ENCODE data around the gene LRBA.
"Not testable (repeated sequence)": the region's sequence is repeated elsewhere in the genome, so short reads cannot be mapped to it uniquely, and the experiment has no call there.

Gene LRBA

DNA sequence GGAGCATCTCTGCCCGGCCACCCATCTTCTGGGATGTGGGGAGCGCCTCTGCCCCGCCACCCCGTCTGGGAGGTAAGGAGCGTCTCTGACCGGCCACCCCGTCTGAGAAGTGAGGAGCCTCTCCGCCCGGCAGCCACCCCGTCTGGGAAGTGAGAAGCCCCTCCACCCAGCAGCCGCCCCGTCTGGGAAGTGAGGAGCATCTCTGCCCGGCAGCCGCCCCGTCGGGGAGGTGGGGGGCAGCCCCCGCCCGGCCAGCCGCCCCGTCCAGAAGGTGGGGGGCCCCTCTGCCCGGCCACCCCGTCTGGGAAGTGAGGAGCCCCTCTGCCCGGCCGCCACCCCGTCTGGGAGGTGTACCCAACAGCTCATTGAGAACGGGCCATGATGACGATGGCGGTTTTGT, 61.2 kb downstream of the LRBA start:
- not testable (repeated sequence) for ATAC-seq (ENCODE audit: low read depth)
- H3K4me1 Mint-ChIP-seq, result peaks cover 20% of the 10 kb centered on the region

DNA sequence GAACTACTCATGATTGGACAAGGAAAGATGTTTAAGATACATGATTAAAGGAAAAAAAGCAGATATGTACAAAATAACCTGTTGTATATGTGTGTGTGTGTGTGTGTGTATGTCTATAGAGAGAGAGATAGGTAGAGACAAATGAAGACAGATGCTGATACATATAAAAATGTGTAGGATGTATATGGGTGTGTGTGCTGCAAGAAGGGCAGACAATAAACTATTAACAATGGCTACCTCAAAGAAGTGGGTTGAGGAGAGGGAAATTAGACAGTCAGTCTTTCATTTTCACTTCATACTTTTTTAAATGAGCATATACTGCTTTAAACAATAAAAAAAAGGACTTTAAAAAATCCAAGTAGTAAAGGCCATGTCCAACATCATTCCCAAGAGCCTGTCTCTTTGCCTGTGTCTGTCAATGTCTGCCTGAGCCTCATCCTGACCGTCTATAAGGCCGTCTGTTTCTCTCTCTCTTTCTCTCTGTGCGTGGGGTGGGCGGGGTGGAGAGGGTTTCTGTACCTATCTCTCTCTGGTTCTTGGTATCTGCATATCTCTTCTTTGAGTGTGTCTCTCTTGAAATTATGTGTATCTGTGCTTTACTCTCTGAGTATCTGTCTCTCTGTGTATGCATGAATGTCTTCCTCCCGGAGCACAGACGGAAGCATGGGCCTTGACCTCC, 62.8 kb downstream of the LRBA start:
- DNase-seq (ENCODE audit: low spot score in 2 of 2), result no peak
- Mint-ChIP-seq H3K27ac (no peak overlapping the region), H3K9me3 (peaks cover 11% of the 10 kb centered on the region), H3K36me3 (peaks cover 32% of the 10 kb centered on the region), H3K4me3 (no peak overlapping the region), H3K4me1 (peaks cover 29% of the 10 kb centered on the region), H3K27me3 (no peaks in the 10 kb centered on the region)
- no peak for ATAC-seq (ENCODE audit: low read depth)

More for the DNA sequence above, 61.2 kb downstream of the LRBA start:
- not testable (repeated sequence) for H3K27ac Mint-ChIP-seq; H3K4me3 Mint-ChIP-seq; H3K27me3 Mint-ChIP-seq; DNase-seq (ENCODE audit: low spot score in 2 of 2)
- H3K36me3 Mint-ChIP-seq, result peaks cover 38% of the 10 kb centered on the region
- H3K9me3 Mint-ChIP-seq, result peaks cover 18% of the 10 kb centered on the region

DNA sequence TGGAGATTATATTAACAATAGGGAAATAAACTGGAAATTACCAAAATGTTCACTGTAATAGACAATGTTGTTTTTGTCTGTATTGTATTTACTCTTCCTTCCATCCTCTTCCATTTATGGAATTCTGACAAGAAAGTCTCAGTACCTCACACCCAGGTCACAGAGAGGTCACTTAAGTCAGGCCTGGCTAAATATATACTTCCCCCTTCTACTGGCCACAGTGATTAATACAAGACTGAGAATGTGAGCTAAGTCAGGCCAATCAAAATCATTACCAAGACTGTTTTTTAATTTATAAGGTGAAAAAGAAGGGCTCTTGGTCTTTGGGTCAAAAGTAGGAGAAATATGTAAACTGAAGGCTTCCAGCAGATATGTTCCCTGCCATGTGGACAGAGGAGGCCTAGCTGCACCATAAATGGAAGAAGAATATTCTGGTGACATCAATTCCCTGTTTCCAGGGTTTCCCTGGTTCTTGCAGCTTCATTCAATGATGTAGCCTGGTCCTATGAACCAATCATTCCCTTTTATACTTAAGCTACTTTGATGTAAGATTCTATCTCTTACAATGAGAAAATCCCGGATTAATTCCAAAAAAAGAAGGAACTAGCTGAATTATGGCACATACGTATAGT, 64.3 kb downstream of the LRBA start:
- peaks cover 17% of the 10 kb centered on the region for H3K36me3 Mint-ChIP-seq
- peaks cover 6% of the 10 kb centered on the region for H3K9me3 Mint-ChIP-seq
- no peak overlapping the region for H3K4me3 Mint-ChIP-seq
- DNase-seq (ENCODE audit: low spot score in 2 of 2), result no peak
- H3K27me3 Mint-ChIP-seq, result no peaks in the 10 kb centered on the region
- ATAC-seq (ENCODE audit: low read depth), result no peak
- peaks cover 35% of the 10 kb centered on the region for H3K4me1 Mint-ChIP-seq
- H3K27ac Mint-ChIP-seq, result peak overlapping the region; percentile 62

DNA sequence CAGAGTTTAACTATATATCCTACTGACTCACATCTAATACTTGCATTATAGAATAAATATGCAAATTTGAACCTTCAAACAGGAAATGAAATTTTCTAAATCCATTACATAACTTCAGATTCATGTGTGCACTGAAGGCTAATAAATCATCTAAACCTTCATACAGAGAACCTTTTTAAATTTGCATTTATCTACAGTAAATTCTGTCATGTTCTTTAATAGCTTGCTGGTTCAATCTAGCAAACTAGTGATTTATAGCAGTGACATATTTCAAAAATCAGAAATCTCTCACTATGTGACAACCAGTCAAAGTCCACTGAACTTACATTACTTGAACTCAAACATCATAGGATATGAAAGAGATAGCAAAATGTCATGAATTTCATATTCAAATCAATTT, 65.1 kb downstream of the LRBA start:
- Mint-ChIP-seq H3K4me1 (peaks cover 34% of the 10 kb centered on the region), H3K9me3 (peaks cover 5% of the 10 kb centered on the region), H3K27ac (no peak overlapping the region)

DNA sequence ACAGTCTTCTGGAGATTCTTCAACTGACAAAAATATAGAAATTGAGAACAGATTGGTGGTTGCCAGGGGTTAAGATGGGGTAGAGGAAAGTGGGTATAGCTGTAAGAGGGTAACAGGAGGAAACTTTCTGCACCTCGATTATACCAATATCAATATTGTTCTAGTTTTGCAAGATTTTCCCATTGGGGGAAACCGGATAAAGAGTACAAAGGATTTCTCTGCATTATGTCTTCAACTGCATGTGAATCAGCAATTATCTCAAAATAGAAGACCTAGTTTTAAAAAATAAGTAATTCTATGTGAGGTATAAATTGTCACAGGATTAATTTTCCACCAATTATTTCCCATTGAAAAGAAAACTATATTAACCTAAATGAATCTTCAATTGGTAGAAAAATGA, 65.7 kb downstream of the LRBA start:
- peaks cover 2% of the 10 kb centered on the region for H3K9me3 Mint-ChIP-seq
- peaks cover 11% of the 10 kb centered on the region for H3K36me3 Mint-ChIP-seq
- no peaks in the 10 kb centered on the region for H3K27me3 Mint-ChIP-seq
- ATAC-seq (ENCODE audit: low read depth), result no peak
- peaks cover 37% of the 10 kb centered on the region for H3K4me1 Mint-ChIP-seq
- H3K4me3 Mint-ChIP-seq, result no peak overlapping the region
- H3K27ac Mint-ChIP-seq, result no peak overlapping the region
- DNase-seq (ENCODE audit: low spot score in 2 of 2), result no peak

More for the DNA sequence above, 65.1 kb downstream of the LRBA start:
- no peak overlapping the region for H3K4me3 Mint-ChIP-seq
- H3K36me3 Mint-ChIP-seq, result peaks cover 14% of the 10 kb centered on the region
- no peaks in the 10 kb centered on the region for H3K27me3 Mint-ChIP-seq
- no peak for DNase-seq (ENCODE audit: low spot score in 2 of 2)
- no peak for ATAC-seq (ENCODE audit: low read depth)

DNA sequence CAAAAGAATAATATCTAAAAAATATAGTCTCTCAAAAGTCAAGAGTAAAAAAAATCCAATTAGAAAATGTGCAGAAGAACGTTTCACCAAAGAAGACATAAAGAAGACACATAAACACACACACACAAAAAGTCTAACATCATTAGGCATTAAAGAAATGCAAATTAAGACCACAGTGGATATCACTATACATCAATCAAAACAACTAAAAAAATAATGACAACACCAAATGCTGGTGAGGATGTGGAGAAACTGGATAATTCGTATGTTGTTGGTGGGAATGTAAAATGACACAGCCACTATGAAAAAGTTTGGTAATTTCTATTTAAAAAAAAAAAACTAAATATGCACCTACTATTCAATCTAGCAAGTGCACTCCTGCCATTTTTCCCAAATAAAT, 66.4 kb downstream of the LRBA start:
- Mint-ChIP-seq H3K36me3 (peaks cover 11% of the 10 kb centered on the region), H3K27me3 (no peaks in the 10 kb centered on the region), H3K9me3 (peaks cover 2% of the 10 kb centered on the region), H3K27ac (no peak overlapping the region), H3K4me3 (no peak overlapping the region), H3K4me1 (peaks cover 40% of the 10 kb centered on the region)
- DNase-seq (ENCODE audit: low spot score in 2 of 2) (no peak), ATAC-seq (ENCODE audit: low read depth) (no peak)

DNA sequence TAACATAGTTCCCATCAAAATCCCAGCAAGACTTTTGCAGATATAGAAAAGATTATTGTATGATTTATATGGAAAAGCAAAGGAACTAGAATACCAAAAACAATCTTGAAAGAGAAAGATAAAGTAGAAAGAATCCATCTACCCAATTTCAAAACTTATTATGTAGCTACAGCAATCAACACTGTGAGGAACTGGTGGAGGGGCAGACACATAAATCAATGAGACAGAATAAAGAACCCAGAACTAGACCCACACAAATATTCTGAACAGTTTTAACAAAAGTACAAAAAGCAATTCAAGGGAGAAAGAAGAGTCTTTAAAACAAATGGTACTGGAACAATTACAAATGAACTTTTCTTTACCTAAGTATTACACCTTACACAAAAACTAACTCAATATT, 67.0 kb downstream of the LRBA start:
- Mint-ChIP-seq H3K27me3 (no peaks in the 10 kb centered on the region), H3K27ac (no peak overlapping the region), H3K9me3 (peaks cover 2% of the 10 kb centered on the region), H3K4me3 (no peak overlapping the region), H3K4me1 (peaks cover 41% of the 10 kb centered on the region), H3K36me3 (peaks cover 11% of the 10 kb centered on the region)
- ATAC-seq (ENCODE audit: low read depth) (no peak), DNase-seq (ENCODE audit: low spot score in 2 of 2) (no peak)

DNA sequence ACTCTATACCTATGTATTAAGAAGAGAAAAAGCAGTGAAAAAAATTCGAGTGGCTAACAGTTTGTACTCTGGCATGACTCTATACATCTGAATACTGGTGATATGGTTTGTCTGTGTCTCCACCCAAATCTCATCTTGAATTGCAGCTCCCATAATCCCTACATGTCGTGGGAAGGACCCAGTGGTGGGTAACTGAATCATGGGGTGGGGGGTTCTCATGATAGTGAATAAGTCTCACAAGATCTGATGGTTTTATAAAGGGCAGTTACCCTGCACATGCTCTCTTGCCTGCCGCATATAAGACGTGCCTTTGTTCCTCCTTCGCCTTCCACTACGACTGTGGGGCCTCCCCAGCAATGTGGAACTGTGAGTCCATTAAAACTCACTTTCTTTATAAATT, 70.4 kb downstream of the LRBA start:
- DNase-seq (ENCODE audit: low spot score in 2 of 2), result no peak
- Mint-ChIP-seq H3K4me3 (no peak overlapping the region), H3K27ac (no peak overlapping the region), H3K27me3 (no peaks in the 10 kb centered on the region), H3K9me3 (no peaks in the 10 kb centered on the region), H3K36me3 (peaks cover 5% of the 10 kb centered on the region), H3K4me1 (peaks cover 29% of the 10 kb centered on the region)
- no peak for ATAC-seq (ENCODE audit: low read depth)

DNA sequence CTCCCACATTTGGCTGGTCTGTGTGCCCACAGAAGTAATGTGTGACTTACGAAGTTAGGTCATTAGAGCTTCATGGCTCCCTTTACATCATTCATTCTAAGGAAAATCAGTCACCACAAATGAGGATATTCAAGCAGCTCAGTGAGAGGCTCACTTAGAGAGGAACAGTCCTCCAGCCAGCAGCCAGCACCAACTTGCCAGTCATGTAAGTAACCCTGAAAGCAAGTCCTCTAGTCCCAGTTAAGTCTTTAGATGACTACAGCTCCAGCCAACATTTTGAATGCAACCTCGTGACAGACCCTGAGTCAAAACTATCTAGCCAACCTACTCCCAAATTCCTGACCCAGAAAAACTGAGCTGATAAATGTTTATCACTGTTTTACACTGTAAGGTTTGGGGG, 71.3 kb downstream of the LRBA start:
- no peak overlapping the region for H3K4me3 Mint-ChIP-seq
- no peaks in the 10 kb centered on the region for H3K27me3 Mint-ChIP-seq
- ATAC-seq (ENCODE audit: low read depth) (no peak), DNase-seq (ENCODE audit: low spot score in 2 of 2) (no peak)
- H3K4me1 Mint-ChIP-seq, result peaks cover 34% of the 10 kb centered on the region
- H3K36me3 Mint-ChIP-seq, result peaks cover 2% of the 10 kb centered on the region
- H3K27ac Mint-ChIP-seq, result no peak overlapping the region
- H3K9me3 Mint-ChIP-seq, result no peaks in the 10 kb centered on the region

DNA sequence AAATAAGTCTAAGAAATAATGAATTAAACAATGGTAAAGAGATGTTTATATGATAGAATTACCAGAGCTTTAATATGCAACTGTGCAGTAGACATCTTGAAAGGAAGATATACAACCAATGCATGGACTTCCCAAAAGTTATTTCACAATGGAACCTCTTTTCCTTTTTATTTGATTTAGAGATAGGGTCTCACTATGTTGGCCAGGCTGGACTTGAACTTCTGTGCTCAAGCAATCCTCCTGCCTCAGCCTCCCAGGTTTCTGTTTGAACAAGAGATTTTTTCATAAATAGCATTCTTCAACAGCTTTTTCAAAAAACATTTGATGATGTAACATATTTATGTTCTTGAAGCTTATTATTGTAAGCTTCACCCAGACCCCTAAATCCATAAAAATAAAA, 72.0 kb downstream of the LRBA start:
- H3K4me3 Mint-ChIP-seq, result no peak overlapping the region
- H3K36me3 Mint-ChIP-seq, result peaks cover 1% of the 10 kb centered on the region
- H3K27me3 Mint-ChIP-seq, result no peaks in the 10 kb centered on the region
- ATAC-seq (ENCODE audit: low read depth) (no peak), DNase-seq (ENCODE audit: low spot score in 2 of 2) (no peak)
- no peaks in the 10 kb centered on the region for H3K9me3 Mint-ChIP-seq
- H3K4me1 Mint-ChIP-seq, result peaks cover 37% of the 10 kb centered on the region
- H3K27ac Mint-ChIP-seq, result no peak overlapping the region

DNA sequence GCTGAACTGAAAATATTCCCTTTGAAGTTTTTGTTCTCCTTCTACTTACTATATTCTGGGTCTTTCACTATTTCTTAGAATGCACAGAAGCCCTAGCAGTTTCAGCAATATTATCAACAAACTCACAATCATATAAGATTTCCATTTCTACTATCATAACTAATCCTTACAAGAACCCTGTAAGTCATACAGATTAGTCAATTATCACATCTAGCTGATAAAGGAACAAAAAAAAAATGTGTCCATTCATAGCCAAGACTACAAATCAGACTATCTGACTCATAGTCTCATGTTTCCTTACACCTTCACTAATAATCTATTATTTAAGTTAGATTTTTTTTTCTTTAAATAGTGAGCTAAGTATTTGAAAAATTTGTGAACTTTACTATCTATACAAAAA, 72.5 kb downstream of the LRBA start:
- H3K4me1 Mint-ChIP-seq, result peaks cover 32% of the 10 kb centered on the region
- no peak for ATAC-seq (ENCODE audit: low read depth)

DNA sequence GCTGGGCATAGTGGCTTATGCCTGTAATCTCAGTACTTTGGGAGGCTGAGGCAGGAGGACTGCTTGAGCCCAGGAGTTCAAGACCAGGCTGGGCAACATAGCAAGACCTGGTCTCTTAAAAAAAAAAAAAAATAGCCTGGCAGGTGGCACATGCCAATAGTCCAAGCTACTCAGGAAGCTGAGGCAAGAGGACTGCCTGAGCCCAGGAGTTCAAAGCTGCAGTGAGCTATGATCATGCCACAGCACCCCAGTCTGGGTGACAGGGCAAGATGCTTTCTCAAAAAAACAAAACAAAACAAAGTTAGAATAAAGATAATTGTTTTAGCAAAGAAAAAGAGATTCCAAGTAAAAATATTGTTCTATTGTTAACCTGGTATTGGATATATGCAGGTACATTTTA, 75.0 kb downstream of the LRBA start:
- H3K27ac Mint-ChIP-seq, result no peak overlapping the region
- DNase-seq (ENCODE audit: low spot score in 2 of 2) (no peak), ATAC-seq (ENCODE audit: low read depth) (no peak)
- H3K27me3 Mint-ChIP-seq, result no peaks in the 10 kb centered on the region
- no peaks in the 10 kb centered on the region for H3K36me3 Mint-ChIP-seq
- no peaks in the 10 kb centered on the region for H3K9me3 Mint-ChIP-seq
- H3K4me1 Mint-ChIP-seq, result peaks cover 27% of the 10 kb centered on the region
- H3K4me3 Mint-ChIP-seq, result no peak overlapping the region

More for the DNA sequence above, 72.5 kb downstream of the LRBA start:
- Mint-ChIP-seq H3K36me3 (no peaks in the 10 kb centered on the region), H3K27ac (no peak overlapping the region), H3K4me3 (no peak overlapping the region), H3K27me3 (no peaks in the 10 kb centered on the region), H3K9me3 (no peaks in the 10 kb centered on the region)
- DNase-seq (ENCODE audit: low spot score in 2 of 2), result no peak

DNA sequence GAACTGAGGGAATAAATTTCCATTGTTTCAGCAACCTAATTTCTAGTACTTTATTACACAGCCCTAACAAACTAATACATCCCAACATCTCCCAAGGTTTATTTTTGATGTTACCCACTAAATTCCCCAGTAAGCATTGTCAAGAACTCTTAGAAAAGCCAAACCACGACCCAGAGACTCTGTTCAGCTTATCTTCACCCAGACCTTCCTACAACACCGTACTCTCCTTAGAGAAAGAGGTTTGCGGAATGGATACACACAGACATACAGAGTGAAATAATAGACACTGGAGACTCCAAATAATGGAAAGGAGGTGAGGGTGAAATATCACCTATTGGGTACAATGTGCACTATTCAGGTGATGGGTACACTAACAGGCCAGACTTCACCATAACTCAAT, 75.6 kb downstream of the LRBA start:
- no peak overlapping the region for H3K4me3 Mint-ChIP-seq
- H3K27ac Mint-ChIP-seq, result peak overlapping the region; percentile 71
- DNase-seq (ENCODE audit: low spot score in 2 of 2) (no peak), ATAC-seq (ENCODE audit: low read depth) (no peak)
- H3K4me1 Mint-ChIP-seq, result peaks cover 23% of the 10 kb centered on the region
- H3K9me3 Mint-ChIP-seq, result no peaks in the 10 kb centered on the region
- H3K36me3 Mint-ChIP-seq, result no peaks in the 10 kb centered on the region
- no peaks in the 10 kb centered on the region for H3K27me3 Mint-ChIP-seq

DNA sequence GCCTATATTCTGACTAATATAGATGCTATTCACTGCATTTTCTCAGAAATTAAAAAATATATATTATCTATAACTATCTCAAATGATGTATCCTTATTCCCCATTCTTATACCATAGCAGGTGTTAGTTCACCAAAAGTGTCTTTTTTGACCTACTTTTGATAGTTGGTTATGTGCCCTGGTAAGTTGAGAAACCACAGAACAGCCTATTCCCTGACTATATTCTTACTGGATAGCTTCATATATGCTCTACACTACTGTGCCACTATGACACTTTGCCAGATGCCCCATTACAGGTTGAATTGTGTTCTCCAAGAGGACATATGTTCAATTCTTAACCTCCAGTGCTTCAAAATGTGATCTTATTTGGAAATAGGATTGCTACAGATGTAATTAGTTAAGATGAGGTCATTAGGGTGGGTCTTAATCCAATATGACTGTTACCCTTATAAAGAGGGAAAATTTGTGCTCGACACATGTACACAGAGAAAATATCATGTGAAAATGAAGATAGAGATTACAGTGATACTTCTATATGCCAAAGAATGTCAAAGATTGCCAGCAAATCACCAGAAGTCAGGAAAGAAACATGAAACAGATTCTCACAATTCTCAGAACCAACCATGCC, 76.1 kb downstream of the LRBA start:
- Mint-ChIP-seq H3K36me3 (no peaks in the 10 kb centered on the region), H3K9me3 (no peaks in the 10 kb centered on the region), H3K4me3 (no peak overlapping the region), H3K27ac (peak overlapping the region; percentile 71), H3K27me3 (no peaks in the 10 kb centered on the region), H3K4me1 (peaks cover 23% of the 10 kb centered on the region)
- no peak for DNase-seq (ENCODE audit: low spot score in 2 of 2)
- no peak for ATAC-seq (ENCODE audit: low read depth)
